Mesenchymal stem cell (in vitro differentiated cells and primary cell): ENCODE data around the gene CBR1.

Source experiments
- DNase-seq: peaks from one replicate; pipeline ENCODE4 v3.0.0-alpha.2; 2013
- H2AFZ ChIP-seq: one replicate; pipeline ENCODE4 v1.6.1; 2013; ENCODE audit warnings: low read depth, mild to moderate bottlenecking, control low read depth, inconsistent platforms, low read length, moderate library complexity
- H2AK5ac ChIP-seq: 2 replicates; pipeline ENCODE4 v1.6.1; 2013; ENCODE audit warnings: low read length, moderate library complexity, mild to moderate bottlenecking, inconsistent platforms; ENCODE audit not compliant: severe bottlenecking
- H2BK120ac ChIP-seq: one replicate; pipeline ENCODE4 v1.6.1; 2013; ENCODE audit warnings: low read depth, mild to moderate bottlenecking, inconsistent platforms, low read length, moderate library complexity
- H2BK12ac ChIP-seq, 2 experiments: one replicate each; pipeline ENCODE4 v1.6.1; 2013; ENCODE audit warnings: inconsistent platforms in 2 of 2, low read length in 2 of 2, mild to moderate bottlenecking in 2 of 2, moderate library complexity in 2 of 2, control low read depth in 1 of 2
- H2BK15ac ChIP-seq: one replicate; pipeline ENCODE4 v1.6.1; 2013; ENCODE audit warnings: mild to moderate bottlenecking, low read depth, inconsistent platforms; ENCODE audit not compliant: poor library complexity, severe bottlenecking
- H2BK5ac ChIP-seq: 2 replicates; pipeline ENCODE4 v1.6.1; 2013; ENCODE audit warnings: low read depth, mild to moderate bottlenecking, low read length, control low read depth, inconsistent platforms; ENCODE audit not compliant: poor library complexity, severe bottlenecking
- H3K14ac ChIP-seq, 2 experiments: one replicate each; pipeline ENCODE4 v1.6.1; 2013; ENCODE audit warnings: inconsistent platforms in 2 of 2, low read length in 2 of 2, control low read depth in 1 of 2, mild to moderate bottlenecking in 1 of 2, moderate library complexity in 1 of 2
- H3K18ac ChIP-seq, 2 experiments: one replicate each; pipeline ENCODE4 v1.6.1; 2013; ENCODE audit warnings: inconsistent platforms in 2 of 2, low read length in 2 of 2, control low read depth in 1 of 2, low read depth in 1 of 2, mild to moderate bottlenecking in 1 of 2
- H3K23ac ChIP-seq, 2 experiments: one replicate each; pipeline ENCODE4 v1.6.1; 2013; ENCODE audit warnings: inconsistent platforms in 2 of 2, low read length in 2 of 2, mild to moderate bottlenecking in 2 of 2, moderate library complexity in 2 of 2, control low read depth in 1 of 2
- H3K27ac ChIP-seq: 2 replicates; pipeline ENCODE4 v1.5.1; 2013; ENCODE audit warnings: mild to moderate bottlenecking, moderate library complexity, low read length, control low read depth, inconsistent platforms; ENCODE audit not compliant: poor library complexity, severe bottlenecking
- H3K27me3 ChIP-seq, 2 experiments: 2 replicates each; pipeline versions ENCODE4 v1.6.1 to v1.7.0; 2013; ENCODE audit warnings: low read length in 2 of 2, mild to moderate bottlenecking in 2 of 2, moderate library complexity in 2 of 2, control low read depth in 1 of 2, inconsistent platforms in 1 of 2; ENCODE audit not compliant: control insufficient read depth in 1 of 2, insufficient read depth in 1 of 2
- H3K36me3 ChIP-seq, 2 experiments: 2 replicates each; pipeline versions ENCODE4 v1.6.1 to v1.7.0; 2013; ENCODE audit warnings: low read length in 2 of 2, control low read depth in 1 of 2, inconsistent platforms in 1 of 2, low read depth in 1 of 2, mild to moderate bottlenecking in 1 of 2; ENCODE audit not compliant: insufficient read depth in 2 of 2, control insufficient read depth in 1 of 2
- H3K4ac ChIP-seq, 2 experiments: one replicate each; pipeline ENCODE4 v1.6.1; 2013; ENCODE audit warnings: inconsistent platforms in 2 of 2, low read length in 2 of 2, mild to moderate bottlenecking in 2 of 2, moderate library complexity in 2 of 2, control low read depth in 1 of 2, low read depth in 1 of 2
- H3K4me1 ChIP-seq: 2 replicates; pipeline ENCODE4 v1.6.1; 2013; ENCODE audit warnings: low read depth, low read length, control low read depth; ENCODE audit not compliant: control insufficient read depth, insufficient read depth
- H3K4me2 ChIP-seq: 2 replicates; pipeline ENCODE4 v1.6.1; 2013; ENCODE audit warnings: low read length, mild to moderate bottlenecking, inconsistent platforms; ENCODE audit not compliant: poor library complexity, severe bottlenecking
- H3K4me3 ChIP-seq, 2 experiments: 2 replicates each; pipeline versions ENCODE4 v1.5.1 to v1.7.0; 2013; ENCODE audit warnings: low read length in 2 of 2, mild to moderate bottlenecking in 2 of 2, control low read depth in 1 of 2, low read depth in 1 of 2; ENCODE audit not compliant: insufficient read depth in 1 of 2
- H3K79me1 ChIP-seq: replicated peaks from 2 replicates; pipeline ENCODE4 v1.6.1; 2013; ENCODE audit warnings: mild to moderate bottlenecking, control low read depth, low read length, inconsistent platforms; ENCODE audit not compliant: poor library complexity, severe bottlenecking
- H3K9ac ChIP-seq: 2 replicates; pipeline ENCODE4 v1.7.0; 2013; ENCODE audit warnings: mild to moderate bottlenecking, low read length, moderate library complexity
- H3K9me3 ChIP-seq: 2 replicates; pipeline ENCODE4 v1.7.0; 2013; ENCODE audit warnings: mild to moderate bottlenecking, low read length; ENCODE audit not compliant: control insufficient read depth
- H4K8ac ChIP-seq: one replicate; pipeline ENCODE4 v1.6.1; 2013; ENCODE audit warnings: inconsistent platforms, mild to moderate bottlenecking, low read length, moderate library complexity
- H4K91ac ChIP-seq: one replicate; pipeline ENCODE4 v1.6.1; 2013; ENCODE audit warnings: mild to moderate bottlenecking, low read length, inconsistent platforms
- WGBS: methylation state at CpG from one replicate; pipeline ENCODE4 v1.1.7; 2013; ENCODE audit warnings: mixed read lengths; 5-methylcytosine and 5-hydroxymethylcytosine counted together

CBR1 gene

GRCh38 chr21:36076878-36077655 is 7.2 kb downstream of the CBR1 start:
- no peak overlapping the region for H4K91ac ChIP-seq
- H2BK15ac ChIP-seq = no peak overlapping the region
- no peak overlapping the region for H3K27ac ChIP-seq
- H3K27me3 ChIP-seq = peaks cover 0 to 15% of the 10 kb centered on the region in 2 experiments
- no peak overlapping the region for H3K18ac ChIP-seq
- no peak overlapping the region for H3K9ac ChIP-seq
- H2BK120ac ChIP-seq = no peak overlapping the region
- DNase-seq = no peak
- H3K79me1 ChIP-seq = no peaks in the 10 kb centered on the region
- H3K4me3 ChIP-seq = no peak overlapping the region
- H2BK5ac ChIP-seq = no peak overlapping the region
- H3K36me3 ChIP-seq = peaks cover 0 to 25% of the 10 kb centered on the region in 2 experiments
- no peak overlapping the region for H2AK5ac ChIP-seq
- no peaks in the 10 kb centered on the region for H3K9me3 ChIP-seq
- no peak overlapping the region for H4K8ac ChIP-seq
- H3K4ac ChIP-seq = no peak overlapping the region
- no peak overlapping the region for H2AFZ ChIP-seq
- H3K23ac ChIP-seq = no peak overlapping the region
- no peak overlapping the region for H3K4me2 ChIP-seq
- no peak overlapping the region for H3K14ac ChIP-seq
- H3K4me1 ChIP-seq = no peaks in the 10 kb centered on the region
- H2BK12ac ChIP-seq = no peak overlapping the region
- 94% methylated on average over 7 of the region's 7 CpGs for WGBS

GRCh38 chr21:36077758-36078157 is 7.9 kb downstream of the CBR1 start:
- Histone ChIP-seq H2BK12ac (no peak overlapping the region), H3K36me3 (peaks cover 0 to 18% of the 10 kb centered on the region in 2 experiments), H2BK15ac (no peak overlapping the region), H2AFZ (no peak overlapping the region), H3K27me3 (peaks cover 0 to 8% of the 10 kb centered on the region in 2 experiments), H3K4me2 (no peak overlapping the region), H4K91ac (no peak overlapping the region), H3K79me1 (no peaks in the 10 kb centered on the region), H2BK120ac (no peak overlapping the region), H3K4me1 (no peaks in the 10 kb centered on the region), H3K9me3 (no peaks in the 10 kb centered on the region), H2AK5ac (no peak overlapping the region), H2BK5ac (no peak overlapping the region), H3K18ac (no peak overlapping the region), H3K23ac (no peak overlapping the region), H3K14ac (no peak overlapping the region), H3K9ac (no peak overlapping the region), H3K4ac (no peak overlapping the region), H3K4me3 (no peak overlapping the region), H3K27ac (no peak overlapping the region), H4K8ac (no peak overlapping the region)
- 72% methylated on average over 8 of the region's 9 CpGs for WGBS
- no peak for DNase-seq

GRCh38 chr21:36079010-36079649 is 9.3 kb downstream of the CBR1 start:
- H3K23ac ChIP-seq = no peak overlapping the region
- no peaks in the 10 kb centered on the region for H3K4me1 ChIP-seq
- H3K14ac ChIP-seq = no peak overlapping the region
- H3K79me1 ChIP-seq = no peaks in the 10 kb centered on the region
- no peak overlapping the region for H3K18ac ChIP-seq
- H3K9ac ChIP-seq = no peak overlapping the region
- peaks cover 0 to 9% of the 10 kb centered on the region in 2 experiments for H3K36me3 ChIP-seq
- 87% methylated on average over 13 of the region's 14 CpGs for WGBS
- H2BK15ac ChIP-seq = no peak overlapping the region
- H2BK5ac ChIP-seq = no peak overlapping the region
- no peak overlapping the region for H2AK5ac ChIP-seq
- H3K27ac ChIP-seq = no peak overlapping the region
- no peak overlapping the region for H3K4me2 ChIP-seq
- no peak overlapping the region for H2BK120ac ChIP-seq
- no peak overlapping the region for H3K4me3 ChIP-seq
- H4K8ac ChIP-seq = no peak overlapping the region
- peaks cover 0 to 7% of the 10 kb centered on the region in 2 experiments for H3K27me3 ChIP-seq
- H4K91ac ChIP-seq = no peak overlapping the region
- no peaks in the 10 kb centered on the region for H3K9me3 ChIP-seq
- H2BK12ac ChIP-seq = no peak overlapping the region
- DNase-seq = no peak
- no peak overlapping the region for H3K4ac ChIP-seq
- no peak overlapping the region for H2AFZ ChIP-seq

- DNase-seq = no peak
- Histone ChIP-seq H3K9me3 (no peaks in the 10 kb centered on the region), H3K4me2 (no peak overlapping the region), H3K18ac (no peak overlapping the region), H3K27ac (no peak overlapping the region), H2AK5ac (no peak overlapping the region), H3K27me3 (peaks cover 0 to 7% of the 10 kb centered on the region in 2 experiments), H4K8ac (no peak overlapping the region), H2BK120ac (no peak overlapping the region), H3K14ac (no peak overlapping the region), H2BK12ac (no peak overlapping the region), H3K23ac (no peak overlapping the region), H3K4ac (no peak overlapping the region), H2BK5ac (no peak overlapping the region), H2AFZ (no peak overlapping the region), H3K79me1 (no peaks in the 10 kb centered on the region), H2BK15ac (no peak overlapping the region), H3K4me1 (no peaks in the 10 kb centered on the region), H3K4me3 (no peak overlapping the region), H3K9ac (no peak overlapping the region), H3K36me3 (peaks cover 0 to 6% of the 10 kb centered on the region in 2 experiments), H4K91ac (no peak overlapping the region)
- WGBS = 81% methylated on average over 8 of the region's 8 CpGs
Observed at GRCh38 chr21:36079671-36080070, 9.8 kb downstream of the CBR1 start.
